ENCODE data around the gene LARP4B.

DNA sequence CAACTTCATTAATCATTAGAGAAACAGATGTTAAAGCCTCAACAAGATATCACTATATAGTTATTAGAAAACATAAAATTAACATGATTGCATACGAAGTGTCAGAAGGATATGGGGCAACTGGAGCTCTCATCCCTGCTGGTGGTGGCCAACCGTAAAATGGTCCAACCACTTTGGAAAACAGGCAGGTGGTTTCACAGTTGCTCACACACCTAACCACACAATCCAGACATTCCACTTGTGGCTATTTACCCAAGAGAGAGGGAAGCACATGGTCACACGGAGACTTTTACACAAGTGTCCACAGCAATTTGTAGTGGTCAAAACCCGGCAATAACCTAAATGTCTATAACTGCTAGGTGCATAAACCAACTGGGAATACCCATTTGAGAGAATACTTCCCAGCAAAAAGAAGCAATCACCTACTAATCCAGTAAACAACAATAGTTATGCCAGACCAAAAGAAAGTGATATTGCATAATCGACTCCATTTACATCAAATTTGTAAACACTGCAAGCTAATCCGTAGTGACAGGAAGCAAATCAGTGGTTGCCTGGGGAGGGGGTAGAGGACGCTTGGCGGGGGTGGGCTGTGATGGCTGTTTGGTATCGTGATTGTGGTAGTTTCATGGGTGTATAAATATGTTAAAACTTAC, 91.8 kb downstream of the LARP4B start:
- TF ChIP-seq GATA2 (IDR thresholded peaks at IDR 0.05; ENCODE audit: low read depth, low read length) (no peak), GATA3 (IDR thresholded peaks at IDR 0.05; ENCODE audit: low read depth, low read length) (no peak)
